Mucosa of descending colon (tissue), 3 donors: ENCODE data around the gene ARRB1. TPM values are rescaled to one million over a fixed set of nuclear protein-coding genes. Genes with fewer than 3 reads are reported as not detected.

Experiments used
- ATAC-seq: fragments of 200-7000 bp; cut with Tn5 transposase; one replicate; pipeline ENCODE4 v1.9.1; 2020; ENCODE audit warnings: mild to moderate bottlenecking, moderate library complexity
- DNase-seq, 3 donors: peaks; one replicate each; pipeline ENCODE4 v3.0.0-alpha.2; 2020
- H3K36me3 ChIP-seq: fragments of 200-600 bp; one replicate; pipeline ENCODE4 v1.8.0; 2021; ENCODE audit warnings: low read depth, mild to moderate bottlenecking
- H3K4me1 ChIP-seq: fragments of 200-600 bp; one replicate; pipeline ENCODE4 v1.8.0; 2021; ENCODE audit warnings: low read depth, mild to moderate bottlenecking
- H3K4me3 ChIP-seq: fragments of 200-600 bp; one replicate; pipeline ENCODE4 v1.8.0; 2021; ENCODE audit warnings: mild to moderate bottlenecking
- H3K9me3 ChIP-seq: fragments of 200-600 bp; one replicate; pipeline ENCODE4 v1.8.0; 2021; ENCODE audit warnings: mild to moderate bottlenecking
- CTCF ChIP-seq: fragments of 200-600 bp; IDR thresholded peaks from one replicate; pipeline ENCODE4 v1.8.0; 2022; ENCODE audit warnings: antibody characterized with exemption, mild to moderate bottlenecking
- intact Hi-C, 2 donors: fragments of 100-400 bp; cut with DNase I in 1 of 2; cut with micrococcal nuclease in 1 of 2; formaldehyde crosslinking; loops; one replicate each; pipeline versions ENCODE4 v1.11.0 to v1.11.1; 2022; cut with DNase I, micrococcal nuclease
- total RNA-seq, 3 donors: library from RNA; stranded (reverse); fragmentation: NEBNext Ultra II Directional in 2 of 3; extraction: Animal tissue kit (Norgen Biotek cat#: 25700) in 2 of 3; gene quantifications; one replicate each; pipeline versions ENCODE4 v1.2.1 to v1.2.4, GENCODE V29; 2021 to 2023
- donor health status: DM: no; HTN: no; CAD: no; lungs with moderate emphysema.
- donor health status: DM: no; HTN: no; CAD: no.
- donor health status: DM: no; HTN: yes; CAD: no.

The ARRB1 gene
- total RNA-seq, 3 donors from 2014 or later, result 76.7 to 128 (median 121) TPM

DNA sequence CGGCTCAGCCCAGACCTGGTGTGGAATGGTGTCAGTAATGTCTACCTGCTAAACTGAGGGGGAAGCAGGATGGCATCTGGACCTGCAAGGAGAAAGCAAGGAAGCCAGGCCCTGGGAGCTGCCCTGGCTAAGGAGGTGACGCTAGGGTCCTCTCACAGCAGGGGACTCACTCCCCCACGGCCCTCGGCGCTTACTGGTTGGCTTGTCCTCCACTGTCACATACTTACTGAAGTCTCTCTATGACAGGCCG is 62.0 kb downstream of the ARRB1 start:
- intact Hi-C loops, result no loop called here
- DNase-seq (no peak), ATAC-seq (no peak)
- Histone ChIP-seq H3K4me3 (no peak overlapping the region), H3K36me3 (no peaks in the 10 kb centered on the region), H3K4me1 (no peaks in the 10 kb centered on the region), H3K9me3 (no peaks in the 10 kb centered on the region)
- TF ChIP-seq CTCF, result no peak

DNA sequence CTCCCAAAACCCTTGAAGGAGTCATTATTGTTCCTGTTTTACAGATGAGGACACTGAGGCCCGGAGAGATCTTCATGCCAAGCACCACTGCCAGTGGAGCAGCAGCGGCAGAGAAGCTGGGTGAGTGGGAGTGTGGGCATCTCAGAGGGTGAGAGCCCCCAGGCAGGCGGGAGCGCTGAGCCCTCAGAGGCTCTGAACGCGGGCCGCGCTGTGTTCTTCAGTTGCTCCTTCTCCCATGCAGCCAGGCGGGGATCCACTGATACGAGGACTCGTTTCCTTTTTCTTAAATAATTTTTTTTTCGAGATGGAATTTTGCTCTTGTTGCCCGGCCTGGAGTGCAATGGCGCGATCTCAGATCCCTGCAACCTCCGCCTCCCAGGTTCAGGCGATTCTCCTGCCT is 63.9 kb downstream of the ARRB1 start:
- Histone ChIP-seq H3K36me3 (no peaks in the 10 kb centered on the region), H3K9me3 (no peaks in the 10 kb centered on the region), H3K4me1 (no peaks in the 10 kb centered on the region), H3K4me3 (no peak overlapping the region)
- DNase-seq (no peak), ATAC-seq (no peak)
- TF ChIP-seq CTCF, result no peak
- intact Hi-C loops, result no loop called here

GRCh38 chr11:75286826-75287465 is 64.5 kb downstream of the ARRB1 start:
- H3K36me3 ChIP-seq, result no peaks in the 10 kb centered on the region
- no peak overlapping the region for H3K4me3 ChIP-seq
- no peak for ATAC-seq
- H3K9me3 ChIP-seq, result no peaks in the 10 kb centered on the region
- H3K4me1 ChIP-seq, result no peaks in the 10 kb centered on the region
- no peak for DNase-seq
- intact Hi-C loops, result no loop called here
- TF ChIP-seq CTCF, result no peak

GRCh38 chr11:75285776-75286360 is 65.6 kb downstream of the ARRB1 start:
- intact Hi-C loops, result no loop called here
- Histone ChIP-seq H3K9me3 (no peaks in the 10 kb centered on the region), H3K4me3 (no peak overlapping the region), H3K4me1 (peaks cover 5% of the 10 kb centered on the region), H3K36me3 (no peaks in the 10 kb centered on the region)
- no peak for TF ChIP-seq CTCF
- ATAC-seq (no peak), DNase-seq (no peak)

DNA sequence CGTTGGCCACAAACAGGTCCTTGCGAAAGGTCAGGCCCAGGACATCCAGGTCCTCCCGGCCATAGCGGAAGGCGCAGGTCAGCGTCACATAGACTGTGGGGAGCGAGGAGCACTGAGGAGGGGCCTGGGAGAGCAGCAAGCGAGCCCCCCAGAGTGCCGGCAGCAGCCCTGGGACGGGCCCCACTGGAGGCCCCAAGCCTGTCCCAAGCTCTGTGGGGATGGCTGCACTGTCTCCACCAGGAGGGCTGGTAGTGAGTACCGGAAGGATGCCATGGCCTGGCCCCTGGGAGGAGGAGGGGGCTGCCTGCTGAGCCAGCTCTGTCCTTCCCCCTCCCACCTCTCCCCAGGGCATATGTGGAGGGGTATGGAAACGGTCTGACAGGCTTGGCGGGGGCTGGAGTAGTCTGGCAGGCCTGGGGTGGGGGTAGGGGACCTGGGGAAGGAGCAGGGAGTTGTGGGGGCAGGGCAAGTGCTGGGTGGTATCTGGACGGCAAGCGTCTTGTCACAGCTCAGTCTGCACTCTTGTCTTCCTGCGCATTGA is 68.0 kb downstream of the ARRB1 start:
- intact Hi-C loops, result loop anchor here (5.0 kb wide), 1 partner anchor 104 kb away; no protein-coding TSS in a partner anchor
- peaks cover 5% of the 10 kb centered on the region for H3K4me1 ChIP-seq
- no peaks in the 10 kb centered on the region for H3K9me3 ChIP-seq
- no peaks in the 10 kb centered on the region for H3K36me3 ChIP-seq
- TF ChIP-seq CTCF, result no peak
- H3K4me3 ChIP-seq, result no peak overlapping the region
- DNase-seq (no peak), ATAC-seq (no peak)
